ENCODE results near the gene ARHGEF6.
"Not testable (repeated sequence)": the region's sequence is repeated elsewhere in the genome, so short reads cannot be mapped to it uniquely, and the experiment has no call there.

Gene ARHGEF6

DNA sequence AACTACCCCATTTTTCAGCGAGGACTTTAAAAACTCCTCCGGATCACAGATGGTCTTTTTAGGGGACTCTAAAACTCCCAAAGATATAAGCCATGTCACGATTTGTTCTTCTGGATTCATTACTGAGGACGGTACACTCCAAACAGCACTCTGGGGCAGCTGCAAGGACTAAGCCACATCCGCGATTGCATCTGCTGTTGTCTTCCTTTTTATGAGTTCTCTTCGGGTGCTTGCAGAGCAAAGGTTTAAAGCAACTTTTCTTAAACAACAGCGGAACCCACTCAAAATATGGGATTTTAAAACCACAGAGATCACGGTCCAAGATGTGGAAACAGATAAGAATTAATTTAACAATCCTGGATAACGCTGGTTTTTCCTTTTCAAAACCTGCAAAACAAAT lies at the start of gene ARHGEF6:
TSS of gene ARHGEF6 (minus strand) at position 170 of the 400 bp plus-strand sequence. CDS start at position 120, 50 bp downstream.
- H3K36me3 Mint-ChIP-seq (ENCODE audit: low read depth) = peaks cover 28% of the 10 kb centered on the region
- H3K4me3 Mint-ChIP-seq = peak within 1 kb of the TSS; percentile 88
- H3K9me3 Mint-ChIP-seq = no peaks in the 10 kb centered on the region
- H3K4me1 Mint-ChIP-seq (ENCODE audit: low read depth) = peaks cover 56% of the 10 kb centered on the region
- peaks cover 7% of the 10 kb centered on the region for H3K27me3 Mint-ChIP-seq
- H3K27ac Mint-ChIP-seq = peak within 1 kb of the TSS; percentile 95
- DNase-seq = no peak

DNA sequence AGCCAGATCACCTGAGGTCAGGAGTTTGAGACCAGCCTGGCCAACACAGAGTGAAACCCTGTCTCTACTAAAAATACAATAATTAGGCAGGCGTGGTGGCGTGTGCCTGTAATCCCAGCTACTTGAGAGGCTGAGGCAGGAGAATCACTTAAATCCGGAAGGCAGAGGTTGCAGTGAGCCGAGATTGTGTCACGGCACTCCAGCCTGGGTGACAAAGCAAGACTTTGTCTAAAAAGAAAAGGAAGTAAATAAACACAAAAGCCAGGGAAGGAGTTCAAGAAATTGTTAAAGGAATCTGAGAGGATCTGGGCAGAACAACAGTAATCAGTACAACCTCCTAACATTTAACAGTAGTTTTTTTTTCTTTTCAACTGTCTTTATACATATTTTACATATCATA lies 48.7 kb upstream of the ARHGEF6 start:
- no peaks in the 10 kb centered on the region for H3K9me3 Mint-ChIP-seq
- H3K27me3 Mint-ChIP-seq = peaks cover 8% of the 10 kb centered on the region
- H3K4me1 Mint-ChIP-seq (ENCODE audit: low read depth) = no peaks in the 10 kb centered on the region
- no peak overlapping the region for H3K4me3 Mint-ChIP-seq
- H3K27ac Mint-ChIP-seq = no peak overlapping the region
- no peaks in the 10 kb centered on the region for H3K36me3 Mint-ChIP-seq (ENCODE audit: low read depth)
- DNase-seq = no peak

- DNase-seq = no peak
- no peaks in the 10 kb centered on the region for H3K4me1 Mint-ChIP-seq (ENCODE audit: low read depth)
Measured at GRCh38 chrX:136828830-136829229, 48.1 kb upstream of the ARHGEF6 start.

DNA sequence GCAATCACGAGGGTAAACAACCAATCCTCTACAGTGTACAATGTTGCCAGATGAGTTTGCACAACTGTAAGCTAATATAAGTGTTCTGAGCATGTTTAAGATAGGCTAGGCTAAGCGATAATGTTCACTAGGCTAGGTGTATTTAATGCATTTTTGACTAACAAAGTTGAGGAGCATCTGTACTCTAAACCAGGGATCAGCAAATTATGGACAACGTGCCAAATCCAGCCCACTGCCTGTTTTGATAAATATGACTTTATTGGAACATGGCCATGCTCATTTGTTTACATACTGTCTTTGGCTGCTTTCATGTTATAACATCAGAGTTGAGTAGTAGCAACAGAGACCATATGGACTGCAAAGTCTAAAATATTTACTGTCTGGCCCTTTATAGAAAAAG lies 46.3 kb upstream of the ARHGEF6 start:
- no peak for DNase-seq
- no peaks in the 10 kb centered on the region for H3K4me1 Mint-ChIP-seq (ENCODE audit: low read depth)
- H3K27me3 Mint-ChIP-seq = peaks cover 9% of the 10 kb centered on the region
- H3K9me3 Mint-ChIP-seq = no peaks in the 10 kb centered on the region
- no peaks in the 10 kb centered on the region for H3K36me3 Mint-ChIP-seq (ENCODE audit: low read depth)
- H3K4me3 Mint-ChIP-seq = no peak overlapping the region
- H3K27ac Mint-ChIP-seq = no peak overlapping the region

More at GRCh38 chrX:136828830-136829229, 48.1 kb upstream of the ARHGEF6 start:
- no peak overlapping the region for H3K4me3 Mint-ChIP-seq
- H3K27ac Mint-ChIP-seq = no peak overlapping the region
- peaks cover 8% of the 10 kb centered on the region for H3K27me3 Mint-ChIP-seq
- H3K9me3 Mint-ChIP-seq = no peaks in the 10 kb centered on the region
- H3K36me3 Mint-ChIP-seq (ENCODE audit: low read depth) = no peaks in the 10 kb centered on the region

DNA sequence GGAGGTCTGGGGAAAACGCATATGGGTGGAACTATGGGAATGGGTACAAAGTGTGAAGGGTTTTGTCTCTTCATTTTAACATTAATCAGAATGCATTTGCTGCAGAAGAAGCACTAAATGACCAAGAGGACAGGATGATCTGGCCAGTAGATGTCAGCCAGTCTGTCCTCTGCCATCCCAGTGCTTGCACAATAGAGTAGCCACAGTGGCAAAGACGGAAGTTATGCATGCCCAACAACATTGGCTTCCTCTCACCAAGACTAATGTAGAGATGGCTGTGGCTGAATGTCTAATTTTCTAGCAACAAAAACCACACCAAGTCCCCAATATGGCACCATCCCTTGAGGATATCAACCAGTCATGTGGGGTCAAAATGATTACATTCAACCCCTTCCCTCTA lies 45.0 kb upstream of the ARHGEF6 start:
- peaks cover 16% of the 10 kb centered on the region for H3K27me3 Mint-ChIP-seq
- no peak overlapping the region for H3K27ac Mint-ChIP-seq
- H3K36me3 Mint-ChIP-seq (ENCODE audit: low read depth) = no peaks in the 10 kb centered on the region
- DNase-seq = no peak
- H3K4me1 Mint-ChIP-seq (ENCODE audit: low read depth) = no peaks in the 10 kb centered on the region
- no peaks in the 10 kb centered on the region for H3K9me3 Mint-ChIP-seq
- no peak overlapping the region for H3K4me3 Mint-ChIP-seq

GRCh38 chrX:136823175-136823574 lies 42.4 kb upstream of the ARHGEF6 start:
- H3K4me1 Mint-ChIP-seq (ENCODE audit: low read depth) = no peaks in the 10 kb centered on the region
- peaks cover 13% of the 10 kb centered on the region for H3K27me3 Mint-ChIP-seq
- H3K4me3 Mint-ChIP-seq = no peak overlapping the region
- H3K36me3 Mint-ChIP-seq (ENCODE audit: low read depth) = no peaks in the 10 kb centered on the region
- H3K9me3 Mint-ChIP-seq = no peaks in the 10 kb centered on the region
- H3K27ac Mint-ChIP-seq = no peak overlapping the region
- no peak for DNase-seq

DNA sequence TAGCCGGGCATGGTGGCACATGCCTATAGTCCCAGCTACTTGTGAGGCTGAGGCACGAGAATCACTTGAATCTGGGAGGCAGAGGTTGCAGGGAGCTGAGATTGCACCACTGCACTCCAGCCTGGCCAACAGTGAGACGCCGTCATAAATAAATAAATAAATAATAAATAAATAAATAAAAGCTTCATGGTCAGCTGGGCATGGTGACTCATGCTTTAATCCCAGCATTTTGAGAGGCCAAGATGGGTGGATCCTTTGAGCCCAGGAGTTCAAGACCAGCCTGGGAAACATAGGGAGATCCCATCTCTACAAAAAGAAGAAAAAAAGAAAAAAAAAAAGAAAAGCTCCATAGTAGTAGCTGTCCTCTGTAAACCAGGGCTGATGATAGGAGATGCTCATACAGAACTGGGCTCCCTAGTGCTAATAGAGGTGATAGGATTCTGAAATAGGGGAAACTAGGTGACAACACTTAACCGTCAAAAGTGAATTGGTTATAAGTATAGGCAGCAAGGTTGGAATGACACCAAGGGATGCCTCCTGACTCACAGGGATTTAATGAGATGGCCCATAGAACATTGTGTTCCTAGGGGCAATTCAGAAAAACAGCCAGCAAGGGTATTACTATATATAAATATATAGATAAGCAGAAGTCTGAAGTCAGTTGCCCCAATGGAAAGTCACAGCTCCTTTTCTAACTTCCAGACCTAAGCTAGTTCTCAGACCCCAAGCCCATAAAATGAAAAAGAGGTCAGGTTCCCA lies 41.8 kb upstream of the ARHGEF6 start:
- Mint-ChIP-seq H3K4me1 (ENCODE audit: low read depth) (no peaks in the 10 kb centered on the region), H3K27me3 (peaks cover 13% of the 10 kb centered on the region), H3K9me3 (no peaks in the 10 kb centered on the region), H3K4me3 (no peak overlapping the region), H3K36me3 (ENCODE audit: low read depth) (no peaks in the 10 kb centered on the region), H3K27ac (no peak overlapping the region)
- DNase-seq = no peak

- not testable (repeated sequence) for H3K4me1 Mint-ChIP-seq (ENCODE audit: low read depth); H3K27me3 Mint-ChIP-seq; H3K27ac Mint-ChIP-seq
Measured at GRCh38 chrX:136819756-136820155, 39.0 kb upstream of the ARHGEF6 start.

GRCh38 chrX:136819031-136819703 lies 38.4 kb upstream of the ARHGEF6 start:
- H3K27me3 Mint-ChIP-seq = peaks cover 8% of the 10 kb centered on the region
- no peaks in the 10 kb centered on the region for H3K36me3 Mint-ChIP-seq (ENCODE audit: low read depth)
- no peak for DNase-seq
- H3K27ac Mint-ChIP-seq = no peak overlapping the region
- H3K4me3 Mint-ChIP-seq = no peak overlapping the region
- H3K9me3 Mint-ChIP-seq = no peaks in the 10 kb centered on the region
- H3K4me1 Mint-ChIP-seq (ENCODE audit: low read depth) = no peaks in the 10 kb centered on the region

More at GRCh38 chrX:136819756-136820155, 39.0 kb upstream of the ARHGEF6 start:
- H3K9me3 Mint-ChIP-seq; H3K36me3 Mint-ChIP-seq (ENCODE audit: low read depth); DNase-seq; H3K4me3 Mint-ChIP-seq: not testable (repeated sequence)

GRCh38 chrX:136816975-136817374 lies 36.2 kb upstream of the ARHGEF6 start:
- Mint-ChIP-seq H3K27me3 (peaks cover 6% of the 10 kb centered on the region), H3K4me1 (ENCODE audit: low read depth) (no peaks in the 10 kb centered on the region), H3K9me3 (no peaks in the 10 kb centered on the region), H3K36me3 (ENCODE audit: low read depth) (no peaks in the 10 kb centered on the region), H3K27ac (no peak overlapping the region), H3K4me3 (no peak overlapping the region)
- no peak for DNase-seq

- no peak overlapping the region for H3K4me3 Mint-ChIP-seq
- no peak overlapping the region for H3K27ac Mint-ChIP-seq
- no peaks in the 10 kb centered on the region for H3K9me3 Mint-ChIP-seq
- H3K27me3 Mint-ChIP-seq = peaks cover 2% of the 10 kb centered on the region
- H3K4me1 Mint-ChIP-seq (ENCODE audit: low read depth) = peaks cover 8% of the 10 kb centered on the region
- no peak for DNase-seq
- no peaks in the 10 kb centered on the region for H3K36me3 Mint-ChIP-seq (ENCODE audit: low read depth)
Measured at GRCh38 chrX:136814847-136815750, 34.4 kb upstream of the ARHGEF6 start.

- no peak overlapping the region for H3K27ac Mint-ChIP-seq
- no peaks in the 10 kb centered on the region for H3K9me3 Mint-ChIP-seq
- DNase-seq = no peak
- H3K4me3 Mint-ChIP-seq = no peak overlapping the region
- H3K4me1 Mint-ChIP-seq (ENCODE audit: low read depth) = peaks cover 11% of the 10 kb centered on the region
- no peaks in the 10 kb centered on the region for H3K36me3 Mint-ChIP-seq (ENCODE audit: low read depth)
- H3K27me3 Mint-ChIP-seq = peaks cover 2% of the 10 kb centered on the region
Measured at GRCh38 chrX:136812286-136812685, 31.6 kb upstream of the ARHGEF6 start.

- H3K9me3 Mint-ChIP-seq = no peaks in the 10 kb centered on the region
- H3K4me1 Mint-ChIP-seq (ENCODE audit: low read depth) = peaks cover 11% of the 10 kb centered on the region
- peaks cover 11% of the 10 kb centered on the region for H3K27me3 Mint-ChIP-seq
- H3K36me3 Mint-ChIP-seq (ENCODE audit: low read depth) = no peaks in the 10 kb centered on the region
- DNase-seq = no peak
- H3K27ac Mint-ChIP-seq = peak overlapping the region; percentile 38
- no peak overlapping the region for H3K4me3 Mint-ChIP-seq
Measured at GRCh38 chrX:136810493-136810892, 29.8 kb upstream of the ARHGEF6 start.

GRCh38 chrX:136806891-136807410 lies 26.2 kb upstream of the ARHGEF6 start:
- Mint-ChIP-seq H3K4me3 (no peak overlapping the region), H3K9me3 (no peaks in the 10 kb centered on the region), H3K4me1 (ENCODE audit: low read depth) (peaks cover 11% of the 10 kb centered on the region), H3K36me3 (ENCODE audit: low read depth) (no peaks in the 10 kb centered on the region), H3K27ac (no peak overlapping the region), H3K27me3 (peaks cover 34% of the 10 kb centered on the region)
- DNase-seq = no peak

Measured in activated T-cell treated with anti-CD3 and anti-CD28 coated beads, Interleukin-2, amount 50 U/mL, for 24 hours (primary cell).